Kidney epithelial cell (primary cell): ENCODE measurements around the gene DIPK1A. TPM values are rescaled to one million over a fixed set of nuclear protein-coding genes. Genes with fewer than 3 reads are reported as not detected.

ENCODE experiments used
- DNase-seq: peaks from one replicate; pipeline ENCODE4 v3.0.0-alpha.2; 2010; ENCODE audit warnings: low read depth
- H3K27me3 ChIP-seq: 2 replicates; pipeline ENCODE4 v1.6.0; 2011; ENCODE audit warnings: low read length; ENCODE audit not compliant: control insufficient read depth, insufficient read depth
- H3K36me3 ChIP-seq: 2 replicates; pipeline ENCODE4 v1.5.1; 2011; ENCODE audit warnings: low read length; ENCODE audit not compliant: control insufficient read depth, insufficient read depth
- H3K4me3 ChIP-seq: 2 replicates; pipeline ENCODE4 v1.5.1; 2011; ENCODE audit warnings: low read depth, mild to moderate bottlenecking, control low read depth, low read length
- CTCF ChIP-seq: IDR thresholded peaks from 2 replicates; pipeline ENCODE4 v1.5.1; 2011; ENCODE audit warnings: mild to moderate bottlenecking, moderate library complexity, low read length, control low read depth, inconsistent platforms; ENCODE audit not compliant: insufficient read depth, poor library complexity, severe bottlenecking
- total RNA-seq: library from RNA; depleted of rRNA; stranded (reverse); fragments of >200 nt; gene quantifications from 2 replicates; pipeline ENCODE4 v1.2.3, GENCODE V29; 2015

Gene DIPK1A
- total RNA-seq, 1 donor from 2014 or later = 1.8 TPM

GRCh38 chr1:92970990-92971689 lies 9.9 kb upstream of the DIPK1A start:
- H3K4me3 ChIP-seq = no peak overlapping the region
- no peaks in the 10 kb centered on the region for H3K36me3 ChIP-seq
- no peaks in the 10 kb centered on the region for H3K27me3 ChIP-seq
- DNase-seq = no peak
- no peak for TF ChIP-seq CTCF

- DNase-seq = no peak
- Histone ChIP-seq H3K4me3 (no peak overlapping the region), H3K27me3 (no peaks in the 10 kb centered on the region), H3K36me3 (no peaks in the 10 kb centered on the region)
- TF ChIP-seq CTCF = no peak
These were observed 8.3 kb upstream of the DIPK1A start for GRCh38 chr1:92969517-92969916.

- Histone ChIP-seq H3K36me3 (no peaks in the 10 kb centered on the region), H3K4me3 (no peak overlapping the region), H3K27me3 (no peaks in the 10 kb centered on the region)
- TF ChIP-seq CTCF = peak; percentile 70
- no peak for DNase-seq
These were observed 7.1 kb upstream of the DIPK1A start for GRCh38 chr1:92968138-92969032.

GRCh38 chr1:92964998-92965397 lies 3.7 kb upstream of the DIPK1A start:
- H3K27me3 ChIP-seq = no peaks in the 10 kb centered on the region
- H3K4me3 ChIP-seq = no peak overlapping the region
- TF ChIP-seq CTCF = no peak
- no peak for DNase-seq
- no peaks in the 10 kb centered on the region for H3K36me3 ChIP-seq

GRCh38 chr1:92964316-92964715 lies 3.1 kb upstream of the DIPK1A start:
- no peak for TF ChIP-seq CTCF

More at GRCh38 chr1:92964316-92964715, 3.1 kb upstream of the DIPK1A start:
- DNase-seq = no peak
- Histone ChIP-seq H3K36me3 (no peaks in the 10 kb centered on the region), H3K27me3 (no peaks in the 10 kb centered on the region), H3K4me3 (no peak overlapping the region)
